ENCODE measurements around the gene SEC24D. TPM values are rescaled to one million over a fixed set of nuclear protein-coding genes. Genes with fewer than 3 reads are reported as not detected.

Gene SEC24D
- total and polyA plus RNA-seq, 9 of the 15 experiments (the other 6 are each of a cell fraction or from before 2014, with no cell fraction given): 7.1 to 22.5 (median 11.3) TPM

- no peak for TF ChIP-seq E2F6 (IDR thresholded peaks at IDR 0.05; ENCODE audit: borderline replicate concordance in 1 of 2, extremely low read depth in 1 of 2, insufficient read depth in 1 of 2, insufficient read length in 1 of 2, low read depth in 1 of 2, low read length in 1 of 2, poor library complexity in 1 of 2, severe bottlenecking in 1 of 2)
- TF ChIP-seq ZNF3 (CRISPR knock-in tag; IDR thresholded peaks at IDR 0.05): no peak
- no peak for TF ChIP-seq FOXM1 (IDR thresholded peaks at IDR 0.05; ENCODE audit: low read depth)
- no peak for TF ChIP-seq FOXM1 (CRISPR knock-in tag; IDR thresholded peaks at IDR 0.05; ENCODE audit: low read depth)
- TF ChIP-seq ZNF140 (CRISPR knock-in tag; IDR thresholded peaks at IDR 0.05): no peak
- TF ChIP-seq ASH1L (IDR thresholded peaks at IDR 0.05; ENCODE audit: borderline replicate concordance, low read depth, partially characterized antibody): no peak
- TF ChIP-seq SMARCA5 (IDR thresholded peaks at IDR 0.05): no peak
Observed at GRCh38 chr4:118833192-118833820, 2.6 kb downstream of the SEC24D start (continued).

- H2AFZ ChIP-seq (ENCODE audit: low read depth, low read length): no peak overlapping the region
- intact Hi-C loops (cut with micrococcal nuclease): no loop called here
- ATAC-seq: no peak
- H3K36me3 ChIP-seq (ENCODE audit: control insufficient read depth, insufficient read depth, low read length): peaks cover 39% of the 10 kb centered on the region; the same call in 2 of the 3 replicates
- peaks cover 24% of the 10 kb centered on the region; the same call in 2 of the 3 replicates for H3K79me2 ChIP-seq (ENCODE audit: control insufficient read depth, insufficient read depth, low read length)
- no TSS peak for BruUV-seq (replicated peaks)
- peaks cover 19% of the 10 kb centered on the region; the same call in 1 of the 2 replicates for H4K20me1 ChIP-seq (replicated peaks; ENCODE audit: control insufficient read depth, insufficient read depth, low read length)
- 75% methylated on average over 2 of the region's 2 CpGs for WGBS (ENCODE audit: insufficient coverage, low coverage, missing lambda C conversion rate)
- FAIRE-seq: no peak
- peaks cover 0 to 9% of the 10 kb centered on the region in 2 experiments; a peak in 3 of 5 replicates for H3K4me1 ChIP-seq (replicated peaks in 1 of 2; ENCODE audit: control insufficient read depth in 2 of 2, insufficient read depth in 2 of 2, low read length in 2 of 2)
- no peaks in the 10 kb centered on the region for H3K9me3 ChIP-seq (replicated peaks; ENCODE audit: control insufficient read depth, insufficient read depth, low read depth, low read length)
- no peak overlapping the region for H3K4me3 ChIP-seq
- H3K27ac ChIP-seq (ENCODE audit: extremely low read depth, low read depth, low read length): no peak overlapping the region
- ChIA-PET POLR2A (no interaction called here), CTCF (ENCODE audit: low intra/inter-chr PET ratio) (no interaction called here)
- no peak for DNase-seq (ENCODE audit: extremely low read depth in 1 of 4, low spot score in 3 of 4)
- H3K9me1 ChIP-seq (ENCODE audit: control insufficient read depth, insufficient read depth, low read length): no peaks in the 10 kb centered on the region
- H3K27me3 ChIP-seq (ENCODE audit: control insufficient read depth in 2 of 2, insufficient read depth in 2 of 2, low read length in 2 of 2): no peaks in the 10 kb centered on the region
- no peak for TF ChIP-seq ZNF140 (CRISPR knock-in tag; IDR thresholded peaks at IDR 0.05)
- no peak for TF ChIP-seq XRCC4 (IDR thresholded peaks at IDR 0.05; ENCODE audit: extremely low read depth, insufficient read depth, insufficient read length)
- no peak for TF ChIP-seq EGR1 (conservative IDR thresholded peaks at IDR 0.05)
- no peak for TF ChIP-seq ZFPM2 (CRISPR knock-in tag; IDR thresholded peaks at IDR 0.05)
- peak; percentile 30 for TF ChIP-seq RBM25 (IDR thresholded peaks at IDR 0.05; ENCODE audit: low read depth, low read length, severe bottlenecking)
- TF ChIP-seq HDGF (IDR thresholded peaks at IDR 0.05): no peak
- no peak for TF ChIP-seq ZNF639 (CRISPR knock-in tag; conservative IDR thresholded peaks at IDR 0.05 in 1 of 2, IDR thresholded peaks at IDR 0.05 in 1 of 2)
- TF ChIP-seq HCFC1 (IDR thresholded peaks at IDR 0.05; ENCODE audit: low read depth, low read length): no peak
- TF ChIP-seq ZNF780A (CRISPR knock-in tag; IDR thresholded peaks at IDR 0.05): no peak
- peak; percentile 83 for TF ChIP-seq ZNF121 (CRISPR knock-in tag; conservative IDR thresholded peaks at IDR 0.05)
- H3K4me2 ChIP-seq (ENCODE audit: insufficient read depth, low read length): no peak overlapping the region
- H3K9ac ChIP-seq (ENCODE audit: insufficient read depth in 1 of 2, low read depth in 2 of 2, low read length in 2 of 2): no peak overlapping the region
- in situ Hi-C loops (cut with MboI): no loop called here
Observed at GRCh38 chr4:118829107-118829506, 6.8 kb downstream of the SEC24D start.
